H9 (cell line): ENCODE results near the gene RHOJ. TPM values are rescaled to one million over a fixed set of nuclear protein-coding genes. Genes with fewer than 3 reads are reported as not detected.

Source experiments
- DNase-seq: peaks from one replicate; pipeline ENCODE4 v3.0.0-alpha.2; 2017
- H2AFZ ChIP-seq: one replicate; pipeline ENCODE4 v1.6.1; 2013; ENCODE audit warnings: mild to moderate bottlenecking, low read length, control low read depth, moderate library complexity
- H2AK5ac ChIP-seq: 2 replicates; pipeline ENCODE4 v1.6.1; 2013; ENCODE audit warnings: low read length, control low read depth, mixed read lengths; ENCODE audit not compliant: insufficient read length
- H2BK120ac ChIP-seq: one replicate; pipeline ENCODE4 v1.6.1; 2013; ENCODE audit warnings: low read depth, mild to moderate bottlenecking, low read length, control low read depth, inconsistent platforms; ENCODE audit not compliant: poor library complexity, severe bottlenecking
- H2BK12ac ChIP-seq: 2 replicates; pipeline ENCODE4 v1.6.1; 2013; ENCODE audit warnings: low read length, control low read depth, mixed read lengths, low read depth; ENCODE audit not compliant: insufficient read length
- H2BK15ac ChIP-seq: 2 replicates; pipeline ENCODE4 v1.6.1; 2013; ENCODE audit warnings: low read depth, low read length, control low read depth
- H2BK20ac ChIP-seq: one replicate; pipeline ENCODE4 v1.6.1; 2013; ENCODE audit warnings: low read depth, mild to moderate bottlenecking, low read length, control low read depth, inconsistent platforms; ENCODE audit not compliant: poor library complexity, severe bottlenecking
- H2BK5ac ChIP-seq: 2 replicates; pipeline ENCODE4 v1.6.1; 2013; ENCODE audit warnings: low read length, control low read depth, mixed read lengths; ENCODE audit not compliant: insufficient read length
- H3K14ac ChIP-seq: 2 replicates; pipeline ENCODE4 v1.6.1; 2013; ENCODE audit warnings: low read length, control low read depth; ENCODE audit not compliant: insufficient read depth
- H3K18ac ChIP-seq: 2 replicates; pipeline ENCODE4 v1.6.1; 2013; ENCODE audit warnings: low read depth, mild to moderate bottlenecking, mixed read lengths, low read length, control low read depth; ENCODE audit not compliant: insufficient read length
- H3K23ac ChIP-seq: 2 replicates; pipeline ENCODE4 v1.6.1; 2013; ENCODE audit warnings: low read length, control low read depth, mixed read lengths, low read depth; ENCODE audit not compliant: insufficient read length
- H3K23me2 ChIP-seq: 2 replicates; pipeline ENCODE4 v1.6.1; 2013; ENCODE audit warnings: low read depth, mild to moderate bottlenecking, mixed read lengths, low read length, control low read depth; ENCODE audit not compliant: insufficient read length, poor library complexity, severe bottlenecking
- H3K27ac ChIP-seq: 2 replicates; pipeline ENCODE4 v1.5.1; 2013; ENCODE audit warnings: low read length, control low read depth, mixed read lengths, low read depth; ENCODE audit not compliant: insufficient read length
- H3K27me3 ChIP-seq: 2 replicates; pipeline ENCODE4 v1.6.1; 2013; ENCODE audit warnings: low read length, control low read depth, inconsistent platforms; ENCODE audit not compliant: insufficient read depth
- H3K4ac ChIP-seq: 2 replicates; pipeline ENCODE4 v1.6.1; 2013; ENCODE audit warnings: low read depth, mild to moderate bottlenecking, control low read depth, inconsistent platforms, low read length, moderate library complexity
- H3K4me1 ChIP-seq: 2 replicates; pipeline ENCODE4 v1.6.1; 2013; ENCODE audit warnings: low read length, control low read depth, inconsistent platforms; ENCODE audit not compliant: insufficient read depth
- H3K4me2 ChIP-seq: 2 replicates; pipeline ENCODE4 v1.6.1; 2013; ENCODE audit warnings: low read length, control low read depth, mixed read lengths; ENCODE audit not compliant: insufficient read length, insufficient read depth
- H3K56ac ChIP-seq: 2 replicates; pipeline ENCODE4 v1.6.1; 2013; ENCODE audit warnings: low read depth, mild to moderate bottlenecking, mixed read lengths, low read length, control low read depth; ENCODE audit not compliant: insufficient read length
- H3K79me1 ChIP-seq: 2 replicates; pipeline ENCODE4 v1.6.1; 2013; ENCODE audit warnings: low read depth, mild to moderate bottlenecking, moderate library complexity, low read length, control low read depth, inconsistent platforms; ENCODE audit not compliant: insufficient read depth, poor library complexity, severe bottlenecking
- H3K79me2 ChIP-seq: 2 replicates; pipeline ENCODE4 v1.6.1; 2013; ENCODE audit warnings: low read length, control low read depth, inconsistent platforms; ENCODE audit not compliant: insufficient read depth
- H3K9ac ChIP-seq: 2 replicates; pipeline ENCODE4 v1.6.1; 2013; ENCODE audit warnings: low read length, control low read depth, mixed read lengths; ENCODE audit not compliant: insufficient read length; ENCODE audit errors: extremely low read depth
- H3K9me3 ChIP-seq: one replicate; pipeline ENCODE4 v1.6.1; 2013; ENCODE audit warnings: low read depth, low read length, inconsistent platforms; ENCODE audit not compliant: control insufficient read depth
- H3T11ph ChIP-seq: one replicate; pipeline ENCODE4 v1.6.1; 2013; ENCODE audit warnings: mild to moderate bottlenecking, low read length, control low read depth, inconsistent platforms
- H4K20me1 ChIP-seq: one replicate; pipeline ENCODE4 v1.6.1; 2013; ENCODE audit not compliant: control insufficient read depth, insufficient read length, insufficient read depth
- H4K5ac ChIP-seq: 2 replicates; pipeline ENCODE4 v1.6.1; 2013; ENCODE audit warnings: low read depth, mild to moderate bottlenecking, mixed read lengths, low read length, control low read depth; ENCODE audit not compliant: insufficient read length
- H4K8ac ChIP-seq: replicated peaks from 2 replicates; pipeline ENCODE4 v1.6.1; 2013; ENCODE audit warnings: low read length, control low read depth, mixed read lengths, low read depth; ENCODE audit not compliant: insufficient read length
- H4K91ac ChIP-seq: 2 replicates; pipeline ENCODE4 v1.6.1; 2013; ENCODE audit warnings: low read depth, mild to moderate bottlenecking, moderate library complexity, mixed read lengths, low read length, control low read depth; ENCODE audit not compliant: insufficient read length
- H3K27ac Mint-ChIP-seq, 3 experiments: 2 replicates in 2 of 3; 3 replicates in 1 of 3; pipeline ENCODE4 v1.8.0; 2020 to 2021; ENCODE audit warnings: mixed read lengths in 3 of 3, mild to moderate bottlenecking in 1 of 3, moderate library complexity in 1 of 3
- H3K27me3 Mint-ChIP-seq: 2 replicates; pipeline ENCODE4 v1.8.0; 2021; ENCODE audit warnings: low read depth, mild to moderate bottlenecking, moderate library complexity, mixed read lengths
- H3K36me3 Mint-ChIP-seq, 3 experiments: 2 replicates in 2 of 3; 3 replicates in 1 of 3; pipeline ENCODE4 v1.8.0; 2020 to 2021; ENCODE audit warnings: low read depth in 3 of 3, mixed read lengths in 3 of 3; ENCODE audit not compliant: insufficient read depth in 1 of 3
- H3K4me1 Mint-ChIP-seq, 2 experiments: 2 replicates each; pipeline ENCODE4 v1.8.0; 2020; ENCODE audit warnings: mixed read lengths in 2 of 2
- H3K4me3 Mint-ChIP-seq, 2 experiments: 2 replicates in 1 of 2; 3 replicates in 1 of 2; pipeline ENCODE4 v1.8.0; 2020 to 2021; ENCODE audit warnings: mild to moderate bottlenecking in 2 of 2, mixed read lengths in 2 of 2, moderate library complexity in 1 of 2
- H3K9me3 Mint-ChIP-seq, 2 experiments: 2 replicates in 1 of 2; 3 replicates in 1 of 2; pipeline ENCODE4 v1.8.0; 2020; ENCODE audit warnings: mild to moderate bottlenecking in 2 of 2, mixed read lengths in 2 of 2, moderate library complexity in 1 of 2
- WGBS: extraction: QIAGEN DNeasy Blood & Tissue Kit; methylation state at CpG from one replicate; pipeline ENCODE4 v1.1.7; 2013; ENCODE audit warnings: missing lambda C conversion rate, low lambda C conversion rate, mixed read lengths; ENCODE audit not compliant: insufficient read length; ENCODE audit errors: extremely low coverage; 5-methylcytosine and 5-hydroxymethylcytosine counted together
- total RNA-seq: library from RNA; stranded (reverse); gene quantifications from 2 replicates; pipeline ENCODE4 v1.2.1, GENCODE V29; 2021
- TF ChIP-seq, protein P1 (sequence below): fragments of 200-600 bp; sonication (generic); conservative IDR thresholded peaks from 3 replicates; pipeline ENCODE4 v1.8.0; 2021; ENCODE audit warnings: antibody characterized with exemption, mild to moderate bottlenecking

The RHOJ gene
- total RNA-seq, 1 experiment from 2014 or later, result not detected

GRCh38 chr14:63192085-63192484, 12.2 kb upstream of the RHOJ start:
- DNase-seq, result no peak
- Histone ChIP-seq H3K56ac (no peak overlapping the region), H3K4me2 (no peak overlapping the region), H3K79me1 (no peaks in the 10 kb centered on the region), H4K91ac (no peak overlapping the region), H4K20me1 (no peaks in the 10 kb centered on the region), H2AK5ac (no peak overlapping the region), H3K4me1 (no peaks in the 10 kb centered on the region), H2BK20ac (no peak overlapping the region), H2BK120ac (no peak overlapping the region), H2BK15ac (no peak overlapping the region), H3T11ph (no peak overlapping the region), H3K27me3 (no peaks in the 10 kb centered on the region; the same call in 1 of the 2 replicates), H3K4ac (no peak overlapping the region), H4K8ac (no peak overlapping the region), H3K27ac (no peak overlapping the region), H3K79me2 (no peaks in the 10 kb centered on the region), H3K14ac (no peak overlapping the region), H3K9ac (no peak overlapping the region), H3K23me2 (no peaks in the 10 kb centered on the region), H3K23ac (no peak overlapping the region), H2AFZ (no peak overlapping the region), H4K5ac (no peak overlapping the region), H3K18ac (no peak overlapping the region), H2BK12ac (no peak overlapping the region), H3K9me3 (peaks cover 7% of the 10 kb centered on the region), H2BK5ac (no peak overlapping the region)
- WGBS, result no CpG with 5 or more reads among the region's 2 CpGs
- Mint-ChIP-seq H3K27ac (no peak overlapping the region), H3K36me3 (peaks cover 9 to 13% (median 10%) of the 10 kb centered on the region in 3 experiments; a peak in 6 of 7 replicates), H3K9me3 (peaks cover 13 to 19% of the 10 kb centered on the region in 2 experiments), H3K27me3 (no peaks in the 10 kb centered on the region), H3K4me3 (no peak overlapping the region), H3K4me1 (no peaks in the 10 kb centered on the region; a peak in 1 of 4 replicates)
- TF ChIP-seq, protein P1, sequence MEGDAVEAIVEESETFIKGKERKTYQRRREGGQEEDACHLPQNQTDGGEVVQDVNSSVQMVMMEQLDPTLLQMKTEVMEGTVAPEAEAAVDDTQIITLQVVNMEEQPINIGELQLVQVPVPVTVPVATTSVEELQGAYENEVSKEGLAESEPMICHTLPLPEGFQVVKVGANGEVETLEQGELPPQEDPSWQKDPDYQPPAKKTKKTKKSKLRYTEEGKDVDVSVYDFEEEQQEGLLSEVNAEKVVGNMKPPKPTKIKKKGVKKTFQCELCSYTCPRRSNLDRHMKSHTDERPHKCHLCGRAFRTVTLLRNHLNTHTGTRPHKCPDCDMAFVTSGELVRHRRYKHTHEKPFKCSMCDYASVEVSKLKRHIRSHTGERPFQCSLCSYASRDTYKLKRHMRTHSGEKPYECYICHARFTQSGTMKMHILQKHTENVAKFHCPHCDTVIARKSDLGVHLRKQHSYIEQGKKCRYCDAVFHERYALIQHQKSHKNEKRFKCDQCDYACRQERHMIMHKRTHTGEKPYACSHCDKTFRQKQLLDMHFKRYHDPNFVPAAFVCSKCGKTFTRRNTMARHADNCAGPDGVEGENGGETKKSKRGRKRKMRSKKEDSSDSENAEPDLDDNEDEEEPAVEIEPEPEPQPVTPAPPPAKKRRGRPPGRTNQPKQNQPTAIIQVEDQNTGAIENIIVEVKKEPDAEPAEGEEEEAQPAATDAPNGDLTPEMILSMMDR, result no peak
